Measurements from ENCODE around the gene CEP131.

- no peak for TF ChIP-seq CTCF (tag by site-specific recombination; IDR thresholded peaks at IDR 0.05)
- TF ChIP-seq ZNF184 (tag by site-specific recombination; IDR thresholded peaks at IDR 0.05) = no peak
- no peak for TF ChIP-seq MZF1 (tag by site-specific recombination; IDR thresholded peaks at IDR 0.05; ENCODE audit: borderline replicate concordance)
- TF ChIP-seq ATF2 (tag by site-specific recombination; IDR thresholded peaks at IDR 0.05; ENCODE audit: low read depth) = no peak
- no peak for TF ChIP-seq ZNF433 (tag by site-specific recombination; IDR thresholded peaks at IDR 0.05; ENCODE audit: low read depth)
- no peak for TF ChIP-seq ZNF610 (tag by site-specific recombination; IDR thresholded peaks at IDR 0.05; ENCODE audit: borderline replicate concordance)
- TF ChIP-seq ZNF76 (tag by site-specific recombination; IDR thresholded peaks at IDR 0.05; ENCODE audit: borderline replicate concordance, low read depth) = no peak
- TF ChIP-seq ZNF510 (tag by site-specific recombination; IDR thresholded peaks at IDR 0.05; ENCODE audit: insufficient replicate concordance) = no peak
- no peak for TF ChIP-seq MYNN (tag by site-specific recombination; IDR thresholded peaks at IDR 0.05; ENCODE audit: borderline replicate concordance)
- TF ChIP-seq BCL11A (tag by site-specific recombination; IDR thresholded peaks at IDR 0.05; ENCODE audit: low read depth) = no peak
- no peak for TF ChIP-seq ZSCAN18 (tag by site-specific recombination; IDR thresholded peaks at IDR 0.05)
These were observed 36.6 kb downstream of the CEP131 start for GRCh38 chr17:81186203-81186602.
